ENCODE data around the gene TRIM6.
"Not testable (repeated sequence)": the region's sequence is repeated elsewhere in the genome, so short reads cannot be mapped to it uniquely, and the experiment has no call there.

Gene TRIM6

DNA sequence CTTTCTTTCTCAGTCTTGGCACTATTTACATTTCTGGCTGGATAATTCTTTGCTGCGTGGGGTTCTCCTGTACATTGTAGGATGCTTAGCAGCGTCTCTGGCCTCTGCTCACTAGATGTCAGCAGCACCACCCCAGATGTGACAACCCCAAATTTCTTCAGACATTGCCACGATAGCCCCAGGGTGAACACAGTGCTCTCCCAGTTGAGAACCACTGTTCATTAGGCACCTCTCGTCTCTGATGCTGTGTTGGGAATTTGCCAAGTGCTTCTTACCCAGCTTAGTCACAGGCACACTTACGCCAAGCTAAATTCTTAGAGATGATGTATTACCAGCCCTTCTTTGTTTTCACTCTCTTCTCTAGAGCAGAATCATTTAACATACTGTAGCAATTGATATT lies 9.4 kb downstream of the TRIM6 start:
- peak; percentile 81 for DNase-seq (ENCODE audit: low read depth)

DNA sequence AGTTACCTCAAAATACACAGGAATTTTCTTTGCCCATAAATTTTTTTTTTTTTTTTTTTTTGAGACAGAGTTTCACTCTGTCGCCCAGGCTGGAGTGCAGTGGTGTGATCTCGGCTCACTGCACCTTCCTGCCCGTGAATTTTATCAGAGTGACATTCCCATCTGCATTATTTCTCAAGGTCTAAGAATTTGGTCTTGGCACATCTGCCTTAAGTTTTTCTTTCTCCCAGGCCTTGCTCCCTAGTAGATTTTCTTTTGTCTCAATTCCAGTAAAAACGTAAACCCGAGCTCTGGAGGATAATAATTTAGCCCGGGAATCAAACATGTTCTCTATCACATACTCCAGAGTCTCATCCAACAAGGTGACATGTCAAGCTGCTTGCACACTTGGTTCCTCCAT lies 12.4 kb downstream of the TRIM6 start:
- no peak for DNase-seq (ENCODE audit: low read depth)

- DNase-seq (ENCODE audit: low read depth) = no peak
Observed at GRCh38 chr11:5610446-5610845, 14.0 kb downstream of the TRIM6 start.

GRCh38 chr11:5611627-5612026 lies 15.2 kb downstream of the TRIM6 start:
- DNase-seq (ENCODE audit: low read depth) = no peak

- DNase-seq (ENCODE audit: low read depth) = peak; percentile 63
Observed at GRCh38 chr11:5618807-5619206, 22.4 kb downstream of the TRIM6 start.

DNA sequence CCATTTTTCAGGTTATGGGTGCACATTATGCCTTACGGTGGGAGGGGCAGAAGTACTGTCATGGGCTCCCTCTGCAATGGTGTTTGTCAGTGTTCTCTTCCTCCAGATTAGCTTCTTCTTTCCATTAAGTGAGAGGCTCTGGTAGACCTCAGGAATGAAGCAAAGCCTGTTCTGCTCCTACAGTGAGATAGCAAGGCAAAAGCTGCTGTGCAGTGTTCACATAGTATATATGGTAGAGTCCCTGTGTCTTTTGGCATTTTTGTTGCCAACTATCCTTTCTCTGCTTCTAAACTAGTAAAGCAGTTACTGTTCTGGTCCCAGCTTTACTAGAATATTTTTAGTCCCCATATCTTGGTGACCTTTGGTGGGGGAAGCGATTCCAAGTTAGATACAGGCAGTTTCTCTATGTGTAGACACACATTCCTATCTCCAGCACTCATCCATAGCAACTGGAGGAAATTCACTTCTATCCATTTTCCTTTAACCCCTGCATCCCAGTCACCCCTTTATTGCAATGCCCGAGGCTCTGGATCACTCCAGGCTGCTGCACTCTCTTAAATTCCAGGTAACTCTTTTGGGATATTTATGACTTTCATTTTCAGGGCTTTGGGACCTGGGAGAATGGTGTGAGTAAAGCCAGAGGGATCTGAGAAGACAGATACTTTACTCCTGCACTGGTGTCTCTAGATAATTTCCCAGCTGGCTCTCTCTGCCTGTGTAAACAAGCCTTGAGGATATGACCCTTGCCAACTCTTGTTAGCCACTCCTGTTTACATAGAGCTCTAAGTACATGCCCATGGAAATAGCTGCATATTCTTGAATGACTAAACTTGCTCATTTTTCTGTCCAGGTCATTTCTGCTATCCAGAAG lies 24.4 kb downstream of the TRIM6 start:
- DNase-seq (ENCODE audit: low read depth) = peak; percentile 71

GRCh38 chr11:5621580-5621979 lies 25.1 kb downstream of the TRIM6 start:
- no peak for DNase-seq (ENCODE audit: low read depth)

DNA sequence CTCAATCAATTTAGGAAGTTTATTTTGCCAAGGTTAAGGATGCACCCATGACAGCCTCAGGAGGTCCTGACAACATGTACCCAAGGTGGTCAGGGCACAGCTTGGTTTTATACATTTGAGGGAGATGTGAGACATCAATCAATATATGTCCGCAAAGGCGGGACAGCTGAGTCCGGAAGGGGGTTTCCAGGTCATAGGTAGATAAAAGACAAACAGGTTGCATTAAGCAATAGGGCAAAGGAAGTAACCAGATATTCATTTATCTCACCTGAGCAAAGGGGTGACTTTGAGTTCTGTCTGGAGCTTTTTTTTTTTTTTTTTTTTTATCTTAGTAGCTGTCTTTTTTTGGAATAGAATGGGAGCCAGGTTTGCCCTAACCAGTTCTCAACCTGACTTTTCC lies 26.4 kb downstream of the TRIM6 start:
- DNase-seq (ENCODE audit: low read depth) = no peak

DNA sequence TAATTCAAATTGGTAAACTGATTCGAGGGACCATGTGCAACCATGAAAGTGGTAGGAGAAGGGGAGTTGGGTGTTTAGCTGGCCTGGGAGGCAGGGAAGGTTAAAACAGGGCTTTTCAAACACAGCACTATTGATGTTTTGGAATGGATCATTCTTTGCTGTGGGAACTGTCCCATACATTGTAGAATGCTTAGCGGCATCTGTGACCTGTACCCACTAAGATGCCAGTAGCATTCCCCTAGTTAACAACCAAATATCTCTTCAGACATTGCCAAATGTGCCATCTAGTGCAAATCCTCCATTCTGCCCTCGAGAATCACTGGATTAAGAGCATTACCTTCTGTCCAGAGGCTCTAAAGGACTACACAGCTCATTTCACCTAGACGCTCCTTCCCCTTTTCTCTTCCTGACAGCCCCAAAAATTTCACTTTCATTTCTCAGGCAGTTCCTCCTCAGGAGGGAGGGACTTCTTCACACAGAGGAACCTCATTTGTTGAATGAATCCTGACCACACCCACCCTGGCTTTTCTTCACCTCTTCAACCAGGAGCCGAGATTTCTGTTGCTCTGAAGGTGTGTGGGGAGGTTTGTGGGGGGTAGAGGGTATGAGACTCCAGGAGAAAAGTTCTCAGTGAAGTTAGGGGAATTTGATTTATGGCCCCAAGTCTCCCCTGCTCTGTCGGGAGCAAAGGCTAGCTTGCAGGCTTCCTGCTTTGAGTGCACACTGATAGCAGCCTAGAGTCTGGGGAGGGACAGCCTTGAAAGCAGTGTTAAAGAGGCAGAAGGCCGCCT lies 28.2 kb downstream of the TRIM6 start, which contains the start of gene TRIM34:
TRIM34 (plus strand) TSS at position 513 of the 791 bp plus-strand sequence. CDS start 7,331 bp downstream, outside the sequence.
- DNase-seq (ENCODE audit: low read depth) = no peak

DNA sequence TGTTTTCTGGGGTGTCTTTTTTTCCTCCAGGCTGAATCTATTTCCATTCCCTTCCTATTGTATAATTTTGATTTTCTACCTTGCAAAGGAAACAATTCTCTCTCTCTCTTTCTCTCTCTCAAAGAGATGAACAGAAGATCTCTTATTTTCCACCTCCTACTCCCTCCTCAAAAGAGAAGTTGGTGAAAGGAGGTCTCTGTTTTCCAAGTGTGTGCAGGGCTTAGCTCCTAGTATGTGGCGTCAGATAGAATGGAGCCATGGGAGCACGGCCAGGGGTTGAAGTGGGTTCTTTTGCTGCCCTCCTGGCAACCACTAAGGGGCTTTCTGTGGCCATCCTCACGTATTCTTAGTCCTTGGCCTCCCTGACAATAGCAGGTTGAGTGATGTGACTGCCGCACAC lies 28.8 kb downstream of the TRIM6 start:
- no peak for DNase-seq (ENCODE audit: low read depth)

- no peak for DNase-seq (ENCODE audit: low read depth)
Observed at GRCh38 chr11:5626196-5626595, 29.8 kb downstream of the TRIM6 start.

GRCh38 chr11:5631417-5631816 lies 35.0 kb downstream of the TRIM6 start:
- DNase-seq (ENCODE audit: low read depth) = no peak

- no peak for DNase-seq (ENCODE audit: low read depth)
Observed at GRCh38 chr11:5631969-5632635, 35.7 kb downstream of the TRIM6 start.

GRCh38 chr11:5639953-5640352 lies 43.5 kb downstream of the TRIM6 start:
- DNase-seq (ENCODE audit: low read depth) = no peak

GRCh38 chr11:5643585-5643984 lies 47.1 kb downstream of the TRIM6 start:
- DNase-seq (ENCODE audit: low read depth) = no peak

GRCh38 chr11:5646139-5646538 lies 49.7 kb downstream of the TRIM6 start:
- no peak for DNase-seq (ENCODE audit: low read depth)

- no peak for DNase-seq (ENCODE audit: low read depth)
Observed at GRCh38 chr11:5655474-5655873, 59.0 kb downstream of the TRIM6 start.

GRCh38 chr11:5656956-5657355 lies 60.5 kb downstream of the TRIM6 start:
- not testable (repeated sequence) for DNase-seq (ENCODE audit: low read depth)

- no peak for DNase-seq (ENCODE audit: low read depth)
Observed at GRCh38 chr11:5658318-5658717, 61.9 kb downstream of the TRIM6 start.
